Occipital lobe (tissue), 2 donors: Measurements from ENCODE around the gene EVC2. TPM values are rescaled to one million over a fixed set of nuclear protein-coding genes. Genes with fewer than 3 reads are reported as not detected.

Source experiments
- DNase-seq: peaks from one replicate; lab custom pipeline; 2025; lab: John Stamatoyannopoulos, UW
- total RNA-seq: library from RNA; depleted of rRNA; stranded (reverse); fragments of >200 nt; gene quantifications from one replicate; pipeline ENCODE4 v1.2.3, GENCODE V29; 2014

EVC2 gene, protein sequence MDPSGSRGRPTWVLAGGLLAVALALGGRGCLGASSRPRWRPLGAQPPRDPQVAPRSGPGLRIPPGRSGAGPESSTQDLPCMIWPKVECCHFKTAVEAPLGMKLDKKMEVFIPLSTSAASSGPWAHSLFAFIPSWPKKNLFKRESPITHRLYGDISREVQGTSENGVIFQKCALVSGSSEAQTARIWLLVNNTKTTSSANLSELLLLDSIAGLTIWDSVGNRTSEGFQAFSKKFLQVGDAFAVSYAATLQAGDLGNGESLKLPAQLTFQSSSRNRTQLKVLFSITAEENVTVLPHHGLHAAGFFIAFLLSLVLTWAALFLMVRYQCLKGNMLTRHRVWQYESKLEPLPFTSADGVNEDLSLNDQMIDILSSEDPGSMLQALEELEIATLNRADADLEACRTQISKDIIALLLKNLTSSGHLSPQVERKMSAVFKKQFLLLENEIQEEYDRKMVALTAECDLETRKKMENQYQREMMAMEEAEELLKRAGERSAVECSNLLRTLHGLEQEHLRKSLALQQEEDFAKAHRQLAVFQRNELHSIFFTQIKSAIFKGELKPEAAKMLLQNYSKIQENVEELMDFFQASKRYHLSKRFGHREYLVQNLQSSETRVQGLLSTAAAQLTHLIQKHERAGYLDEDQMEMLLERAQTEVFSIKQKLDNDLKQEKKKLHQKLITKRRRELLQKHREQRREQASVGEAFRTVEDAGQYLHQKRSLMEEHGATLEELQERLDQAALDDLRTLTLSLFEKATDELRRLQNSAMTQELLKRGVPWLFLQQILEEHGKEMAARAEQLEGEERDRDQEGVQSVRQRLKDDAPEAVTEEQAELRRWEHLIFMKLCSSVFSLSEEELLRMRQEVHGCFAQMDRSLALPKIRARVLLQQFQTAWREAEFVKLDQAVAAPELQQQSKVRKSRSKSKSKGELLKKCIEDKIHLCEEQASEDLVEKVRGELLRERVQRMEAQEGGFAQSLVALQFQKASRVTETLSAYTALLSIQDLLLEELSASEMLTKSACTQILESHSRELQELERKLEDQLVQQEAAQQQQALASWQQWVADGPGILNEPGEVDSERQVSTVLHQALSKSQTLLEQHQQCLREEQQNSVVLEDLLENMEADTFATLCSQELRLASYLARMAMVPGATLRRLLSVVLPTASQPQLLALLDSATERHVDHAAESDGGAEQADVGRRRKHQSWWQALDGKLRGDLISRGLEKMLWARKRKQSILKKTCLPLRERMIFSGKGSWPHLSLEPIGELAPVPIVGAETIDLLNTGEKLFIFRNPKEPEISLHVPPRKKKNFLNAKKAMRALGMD
- 2.5 TPM for total RNA-seq

DNA sequence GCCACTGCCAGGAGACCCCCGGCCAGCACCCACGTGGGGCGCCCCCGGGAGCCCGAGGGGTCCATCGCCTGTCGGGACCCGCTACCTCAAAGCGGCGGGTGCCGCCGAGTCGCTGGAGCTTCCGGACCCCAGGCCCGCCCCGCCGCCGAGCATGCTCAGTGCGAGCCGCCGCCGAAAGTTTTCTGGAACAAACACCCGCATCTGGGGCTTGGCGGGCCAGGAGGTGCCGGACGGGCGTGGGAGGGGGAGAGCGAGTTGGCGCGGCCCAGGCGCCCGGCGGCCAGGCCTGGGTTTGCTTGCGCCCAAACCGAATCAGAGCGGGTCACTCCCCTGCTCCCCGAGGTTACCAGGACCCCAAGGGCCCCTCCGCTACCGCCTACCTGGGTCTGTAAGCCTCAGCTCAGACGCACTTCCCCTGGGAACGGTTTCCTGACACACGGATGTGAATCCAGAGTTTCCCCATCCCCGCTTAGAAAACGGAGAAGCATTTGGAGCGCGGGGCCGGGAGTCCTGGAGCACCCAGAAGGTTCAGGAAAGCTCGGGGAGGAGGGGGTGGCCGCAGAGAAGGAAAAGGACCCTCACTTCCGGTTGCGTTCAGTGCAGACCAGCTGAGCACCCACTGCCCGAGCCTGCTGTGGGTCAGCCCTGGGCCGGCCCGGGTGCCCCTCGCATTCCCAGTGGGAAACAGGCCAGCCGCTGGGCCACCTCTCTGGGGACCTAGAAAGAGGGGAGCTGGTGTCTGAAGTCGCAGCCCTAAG, at the start of gene EVC2:
EVC2 (minus strand) TSS at position 111 of the 758 bp plus-strand sequence; CDS start at position 65, 46 bp downstream.
- DNase-seq: no peak

- DNase-seq: no peak
These were observed 49.6 kb upstream of the EVC2 start for GRCh38 chr4:5757954-5758353.

DNA sequence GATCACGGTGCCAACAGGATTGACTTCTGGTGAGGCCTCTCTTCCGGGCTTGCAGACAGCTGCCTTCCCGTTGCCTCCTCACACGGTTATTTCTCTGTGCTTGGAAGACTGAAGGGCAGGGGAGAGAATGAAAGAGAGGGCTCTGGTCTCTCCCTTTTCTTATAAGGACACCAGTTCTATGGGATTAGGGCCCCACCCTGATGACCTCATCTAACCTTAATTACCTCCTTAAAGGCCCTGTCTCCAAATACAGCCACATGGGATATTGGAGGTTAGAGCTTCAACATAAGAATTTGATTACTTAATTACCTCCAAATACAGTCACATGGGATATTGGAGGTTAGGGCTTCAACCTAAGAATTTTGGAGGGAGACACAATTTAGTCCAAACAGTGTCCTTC, 49.2 kb upstream of the EVC2 start:
- DNase-seq: no peak

DNA sequence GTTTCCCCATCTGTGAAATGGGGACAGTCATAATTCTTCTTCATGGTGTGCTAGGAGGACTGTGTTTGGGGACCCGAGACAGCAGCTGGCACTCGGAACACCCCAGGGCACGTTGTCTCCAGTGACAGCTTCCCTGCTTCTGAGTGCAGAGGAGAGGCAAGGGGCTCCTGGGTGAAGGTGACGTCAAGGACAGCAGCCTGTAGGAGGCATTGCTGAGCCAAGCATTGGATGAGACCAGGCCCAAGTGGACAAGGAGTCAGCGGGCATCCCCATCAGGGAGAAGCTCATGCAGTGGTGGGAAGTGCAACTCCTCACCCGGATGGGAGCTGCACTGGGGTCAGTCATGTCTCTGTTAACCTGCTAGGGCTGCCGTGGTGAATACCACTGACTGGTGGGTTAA, 48.7 kb upstream of the EVC2 start:
- no peak for DNase-seq

- no peak for DNase-seq
These were observed 47.9 kb upstream of the EVC2 start for GRCh38 chr4:5756271-5756670.

- DNase-seq: no peak
These were observed 47.3 kb upstream of the EVC2 start for GRCh38 chr4:5755679-5756078.

- DNase-seq: no peak
These were observed 46.8 kb upstream of the EVC2 start for GRCh38 chr4:5755161-5755560.

- no peak for DNase-seq
These were observed 46.1 kb upstream of the EVC2 start for GRCh38 chr4:5754529-5754881.

DNA sequence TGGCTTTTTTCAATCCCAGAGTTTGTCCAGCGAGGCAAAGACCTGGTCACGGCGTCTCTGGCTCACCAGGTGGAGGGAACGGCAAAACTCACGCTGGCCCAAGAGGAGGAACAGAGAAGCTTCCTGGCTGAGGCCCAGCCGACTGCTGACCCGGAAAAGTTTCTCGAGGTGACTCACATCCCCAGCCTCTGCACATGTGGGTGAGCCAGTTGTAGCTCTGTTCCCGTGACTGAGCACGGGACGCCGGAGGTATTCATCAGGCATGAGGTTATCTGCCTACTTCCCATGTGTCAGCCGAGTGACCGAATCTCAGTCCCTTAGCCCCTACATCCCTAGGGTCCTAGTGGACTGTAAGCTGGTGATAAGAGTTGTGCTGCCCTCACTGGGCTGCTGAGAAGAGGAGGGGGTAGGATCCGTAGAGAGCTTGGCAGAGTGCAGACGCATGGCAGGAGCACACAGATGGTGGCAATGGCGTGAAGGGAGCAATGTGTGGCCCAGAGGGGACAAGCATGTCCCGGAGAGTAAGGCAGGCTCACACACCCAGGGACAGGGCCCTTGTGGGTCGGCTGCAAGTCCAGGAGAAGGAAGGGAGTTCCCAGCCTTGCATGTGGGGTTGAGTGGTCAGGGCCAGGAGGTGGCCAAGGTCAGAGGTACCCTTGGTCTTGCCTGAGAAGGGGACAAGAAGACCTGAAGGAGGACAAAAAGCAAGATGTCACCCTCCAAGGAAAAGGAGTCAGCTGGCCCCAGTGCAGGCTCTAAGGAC, 45.6 kb upstream of the EVC2 start:
- DNase-seq: no peak

DNA sequence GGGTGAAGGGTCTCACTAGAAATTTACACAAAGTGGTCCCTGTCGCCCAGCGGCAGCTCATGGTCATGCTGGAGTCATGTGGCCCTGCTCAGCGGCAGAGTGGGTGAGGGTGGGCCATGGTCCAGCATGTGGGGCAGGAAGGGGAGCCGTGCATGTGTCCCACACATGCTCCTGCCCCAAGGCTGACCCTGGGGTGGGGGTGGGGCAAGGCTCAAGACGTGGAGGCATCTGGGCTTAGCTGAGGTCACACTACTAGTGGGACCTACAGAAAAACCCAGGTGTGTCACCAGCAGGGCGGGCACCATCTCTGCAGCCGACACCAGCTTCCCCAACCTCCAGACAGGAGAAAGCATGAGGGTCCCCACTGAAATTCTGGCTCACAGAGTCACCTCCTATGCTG, 45.0 kb upstream of the EVC2 start:
- DNase-seq: no peak

- DNase-seq: no peak
These were observed 44.2 kb upstream of the EVC2 start for GRCh38 chr4:5752376-5753184.

GRCh38 chr4:5751666-5752375, 43.5 kb upstream of the EVC2 start:
- no peak for DNase-seq

DNA sequence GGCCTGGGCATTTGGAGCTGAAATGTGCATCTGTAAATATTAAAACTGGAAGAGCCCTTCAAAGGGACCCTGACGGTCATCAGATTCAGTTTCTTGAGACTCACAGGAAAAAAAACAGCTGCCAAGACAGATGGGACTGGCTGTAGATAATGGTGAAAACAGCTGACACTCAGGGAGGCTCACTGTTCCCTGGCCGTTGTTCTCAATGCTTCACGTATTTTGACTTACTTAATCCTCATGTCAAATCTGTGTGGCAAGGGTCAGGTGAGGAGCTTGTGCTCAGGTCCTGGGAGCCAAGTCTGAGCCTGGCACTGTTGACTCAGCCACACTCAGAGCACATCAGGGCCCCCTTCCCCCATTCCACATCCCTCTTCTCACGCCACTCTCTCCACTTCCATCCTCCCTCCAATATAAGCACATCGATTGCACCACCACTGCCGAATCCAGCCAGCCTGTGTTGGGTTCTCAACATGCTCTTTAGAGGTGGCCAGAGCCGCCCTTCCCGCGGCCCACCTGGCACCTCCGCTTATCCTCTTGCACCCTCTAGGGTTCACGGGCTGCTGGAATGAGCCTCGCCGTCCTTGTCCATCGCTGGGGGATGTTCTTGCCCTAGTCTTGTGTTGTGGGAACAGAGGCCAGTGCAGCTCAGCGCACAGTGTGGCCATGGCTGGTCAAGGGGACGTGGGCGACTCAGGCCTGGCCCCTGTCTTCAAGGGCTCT, 42.7 kb upstream of the EVC2 start:
- DNase-seq: no peak

DNA sequence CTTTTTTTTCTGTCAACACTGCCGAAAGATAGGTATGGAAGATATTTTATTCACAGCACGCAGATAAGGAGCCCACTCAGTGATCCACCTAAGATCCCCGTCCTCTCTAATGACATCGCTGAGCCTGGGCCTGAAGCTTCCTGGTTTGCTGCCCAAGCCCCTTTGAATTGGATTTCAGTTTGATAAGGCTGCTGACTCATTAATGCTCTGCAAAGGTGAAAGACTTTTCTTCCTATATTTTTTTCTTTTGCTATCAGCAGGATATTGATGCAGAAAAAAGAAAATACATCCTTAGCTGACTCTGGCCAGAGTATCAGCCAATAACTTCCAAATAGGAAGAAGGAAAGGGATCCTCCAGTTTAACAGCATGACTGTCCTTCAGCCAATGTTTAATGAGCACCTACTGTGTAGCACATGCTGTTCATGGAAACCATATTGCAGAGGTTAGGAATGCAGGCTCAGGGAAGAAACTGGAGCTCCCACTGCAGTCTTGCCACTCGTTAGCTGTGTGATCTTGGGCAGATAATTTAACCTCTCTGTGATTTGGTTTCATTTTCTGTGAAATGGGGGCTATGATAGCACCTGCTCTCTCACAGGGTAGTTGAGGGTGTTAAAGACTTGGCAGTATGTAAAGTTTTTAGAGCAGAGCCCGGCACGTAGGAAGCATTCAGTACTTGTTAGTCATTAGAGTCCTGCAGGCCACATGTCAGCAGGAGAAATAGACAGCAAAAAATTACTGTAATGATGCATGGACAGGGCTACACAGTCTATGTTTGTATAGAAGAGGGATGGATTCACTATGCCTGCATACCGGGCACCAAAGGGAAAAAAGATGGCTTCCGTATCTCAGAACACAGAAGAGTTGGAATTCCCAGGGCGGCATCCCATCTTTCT, 41.9 kb upstream of the EVC2 start:
- no peak for DNase-seq

- DNase-seq: no peak
These were observed 41.2 kb upstream of the EVC2 start for GRCh38 chr4:5749568-5749967.

GRCh38 chr4:5747738-5748375, 39.5 kb upstream of the EVC2 start:
- DNase-seq: no peak
